Gastrocnemius medialis (tissue), 4 donors: ENCODE measurements around the gene MIB1.

ENCODE experiments used
- CTCF ChIP-seq, 5 experiments: fragments of 450-650 bp in 3 of 5; fragments of 200-600 bp in 2 of 5; sonication (generic) in 2 of 5; IDR thresholded peaks in 4 of 5; conservative IDR thresholded peaks in 1 of 5; 1 replicate in 4 of 5; 2 replicates in 1 of 5; pipeline ENCODE4 v1.5.1; 2016 to 2019; ENCODE audit warnings: antibody characterized with exemption in 5 of 5, mild to moderate bottlenecking in 3 of 5, moderate library complexity in 3 of 5
- POLR2A ChIP-seq, 2 donors: fragments of 450-650 bp; IDR thresholded peaks; one replicate each; pipeline ENCODE4 v1.6.1; 2017; ENCODE audit warnings: antibody characterized with exemption in 2 of 2, mild to moderate bottlenecking in 2 of 2, moderate library complexity in 2 of 2

DNA sequence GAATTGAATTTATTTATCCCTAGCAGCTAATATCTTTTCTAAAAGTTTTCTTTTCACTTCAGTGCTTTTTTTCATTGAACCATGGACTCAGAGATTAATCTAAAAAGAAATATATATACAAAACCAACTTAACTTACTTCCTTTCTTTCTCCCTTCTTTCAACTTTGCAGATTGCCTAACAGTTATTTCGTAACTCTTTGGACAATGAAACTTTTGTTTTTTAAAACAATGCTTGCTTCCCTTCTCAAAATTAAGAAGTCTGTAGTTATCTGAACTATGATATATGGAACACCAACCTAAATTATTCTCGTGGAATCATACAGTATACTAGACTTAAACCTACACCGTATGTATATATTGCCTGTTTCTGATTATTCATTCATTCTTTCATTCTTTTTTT, 62.9 kb downstream of the MIB1 start:
- no peak for TF ChIP-seq CTCF (IDR thresholded peaks at IDR 0.05 in 4 of 5, conservative IDR thresholded peaks at IDR 0.05 in 1 of 5)
- no peak for TF ChIP-seq POLR2A (IDR thresholded peaks at IDR 0.05)
